ENCODE results near the gene ZFYVE9. TPM values are rescaled to one million over a fixed set of nuclear protein-coding genes. Genes with fewer than 3 reads are reported as not detected.

ZFYVE9 gene
- total and polyA plus RNA-seq, 9 of the 15 experiments (the other 6 are each of a cell fraction or from before 2014, with no cell fraction given), result 0.52 to 14.4 (median 8.9) TPM

DNA sequence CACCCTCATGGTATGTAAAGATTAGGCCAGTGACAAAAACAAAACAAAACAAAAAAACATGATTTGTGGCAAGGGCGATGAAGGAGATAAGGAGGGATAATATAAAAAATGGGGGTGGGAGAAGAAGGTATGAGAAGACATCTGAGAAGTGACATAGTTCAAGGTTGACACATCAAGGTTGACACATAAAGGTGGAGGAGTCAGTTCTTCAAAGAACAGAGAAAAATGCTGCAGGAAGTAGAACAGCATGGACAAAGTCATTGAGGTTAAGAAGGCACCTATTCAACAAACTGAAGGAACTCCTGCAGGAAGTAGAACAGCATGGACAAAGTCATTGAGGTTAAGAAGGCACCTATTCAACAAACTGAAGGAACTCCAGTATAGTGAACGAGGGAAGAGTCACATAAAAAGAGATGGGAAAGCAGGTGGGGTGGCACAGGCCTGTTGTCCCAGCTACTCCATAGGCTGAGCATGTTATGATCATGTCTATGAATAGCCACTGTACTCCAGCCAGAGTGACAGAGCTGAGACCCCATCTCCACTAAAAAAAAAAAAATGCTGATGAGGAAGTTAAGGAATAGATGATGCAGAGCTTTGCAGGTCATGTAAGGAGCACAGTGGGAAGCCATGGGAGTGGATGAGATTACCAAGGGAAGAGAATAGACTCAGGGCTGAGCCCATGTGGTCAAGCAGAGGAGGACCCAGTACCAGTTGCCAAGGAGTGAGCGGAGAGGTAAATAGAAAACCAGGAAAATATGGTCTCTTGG, 101.5 kb downstream of the ZFYVE9 start:
- Histone ChIP-seq H3K27ac (ENCODE audit: extremely low read depth, low read depth, low read length) (no peak overlapping the region), H3K36me3 (ENCODE audit: control insufficient read depth, insufficient read depth, low read length) (no peaks in the 10 kb centered on the region), H3K9ac (ENCODE audit: insufficient read depth in 1 of 2, low read depth in 2 of 2, low read length in 2 of 2) (no peak overlapping the region), H3K27me3 (ENCODE audit: control insufficient read depth in 2 of 2, insufficient read depth in 2 of 2, low read length in 2 of 2) (no peaks in the 10 kb centered on the region), H3K9me3 (replicated peaks; ENCODE audit: control insufficient read depth, insufficient read depth, low read depth, low read length) (no peaks in the 10 kb centered on the region), H2AFZ (ENCODE audit: low read depth, low read length) (no peak overlapping the region), H3K4me2 (ENCODE audit: insufficient read depth, low read length) (no peak overlapping the region), H3K9me1 (ENCODE audit: control insufficient read depth, insufficient read depth, low read length) (no peaks in the 10 kb centered on the region), H4K20me1 (replicated peaks; ENCODE audit: control insufficient read depth, insufficient read depth, low read length) (no peaks in the 10 kb centered on the region), H3K79me2 (ENCODE audit: control insufficient read depth, insufficient read depth, low read length) (no peaks in the 10 kb centered on the region), H3K4me3 (no peak overlapping the region), H3K4me1 (replicated peaks in 1 of 2; ENCODE audit: control insufficient read depth in 2 of 2, insufficient read depth in 2 of 2, low read length in 2 of 2) (peaks cover 0 to 23% of the 10 kb centered on the region in 2 experiments; a peak in 2 of 5 replicates)
- DNase-seq (ENCODE audit: extremely low read depth in 1 of 4, low spot score in 3 of 4), result no peak
- FAIRE-seq, result no peak
- BruUV-seq (replicated peaks), result no TSS peak
- 68% methylated on average over 3 of the region's 3 CpGs for WGBS (ENCODE audit: insufficient coverage, low coverage, missing lambda C conversion rate)
- intact Hi-C loops (cut with micrococcal nuclease) (no loop called here), in situ Hi-C loops (cut with MboI) (no loop called here)
- peak; percentile 54 for TF ChIP-seq C11orf30 (IDR thresholded peaks at IDR 0.05; ENCODE audit: low read depth)
- 0 out of 2 replicates have a peak, but pooled peaks have one; percentile 9 for TF ChIP-seq MAFG (tag; conservative IDR thresholded peaks at IDR 0.05)
- peak; percentile 83 for TF ChIP-seq ZNF316 (IDR thresholded peaks at IDR 0.05)
- TF ChIP-seq ZNF224 (CRISPR knock-in tag; IDR thresholded peaks at IDR 0.05), result no peak
- no peak for TF ChIP-seq HSF4 (CRISPR knock-in tag; IDR thresholded peaks at IDR 0.05; ENCODE audit: borderline replicate concordance)
- TF ChIP-seq MEIS2 (IDR thresholded peaks at IDR 0.05; ENCODE audit: partially characterized antibody), result peak; percentile 3
- ChIA-PET POLR2A (interaction anchor here (0.6 to 2.4 kb wide), 3 partner anchors 10 to 1810 kb away, joined by 3 to 5 read pairs (median 3); partner anchors contain the start of genes TCEANC2 and TMEM59), CTCF (ENCODE audit: low intra/inter-chr PET ratio) (no interaction called here)
- ATAC-seq, result no peak; the same call in 2 of the 3 replicates

Measured in K562 (cell line).